ENCODE data around the gene SNX5. TPM values are rescaled to one million over a fixed set of nuclear protein-coding genes. Genes with fewer than 3 reads are reported as not detected.

The SNX5 gene
- total RNA-seq, 1 donor from 2014 or later, result 238 TPM

DNA sequence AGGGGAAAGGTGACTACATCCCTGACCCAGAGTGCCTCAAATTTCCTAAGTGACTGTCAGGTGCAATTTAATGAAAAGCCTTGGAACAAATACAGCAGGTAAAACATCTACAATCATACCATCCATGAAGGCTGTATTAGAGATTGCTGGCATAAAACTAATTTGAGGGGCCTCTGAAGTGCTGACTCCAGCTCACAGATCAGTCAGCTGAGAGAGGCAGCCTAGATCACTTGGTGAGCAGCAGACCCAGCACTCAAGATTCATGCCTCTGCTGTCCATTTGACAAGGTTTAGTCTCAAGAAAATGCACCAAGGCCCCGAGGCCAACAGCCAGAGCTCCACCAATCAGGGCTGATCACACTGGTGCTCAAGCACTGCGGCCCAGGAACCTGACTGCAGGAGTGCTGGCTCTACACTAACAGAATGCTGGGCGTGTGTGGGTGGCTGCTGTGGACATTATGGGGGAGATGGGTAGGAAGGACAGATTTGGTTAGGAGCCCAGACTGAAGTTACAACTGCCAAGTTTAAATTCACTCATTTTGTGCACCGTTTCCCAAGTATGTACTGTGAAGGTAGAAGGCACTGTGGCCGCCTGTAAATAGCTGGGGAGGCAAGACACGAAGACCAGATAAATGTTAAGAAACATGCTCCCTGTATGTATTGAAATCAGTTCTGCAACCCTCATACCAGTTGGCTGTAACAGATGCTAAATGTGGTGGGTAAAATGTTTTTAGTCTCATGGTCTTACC is 28.2 kb downstream of the SNX5 start:
- H3K4me1 Mint-ChIP-seq (ENCODE audit: low read depth), result peaks cover 35% of the 10 kb centered on the region
- H3K36me3 Mint-ChIP-seq (ENCODE audit: low read depth), result peaks cover 37% of the 10 kb centered on the region
- H3K27ac Mint-ChIP-seq, result peak overlapping the region; percentile 3
- intact Hi-C loops (cut with micrococcal nuclease), result no loop called here
- no peaks in the 10 kb centered on the region for H3K9me3 Mint-ChIP-seq
- no peaks in the 10 kb centered on the region for H3K27me3 Mint-ChIP-seq (ENCODE audit: insufficient read depth)
- no peak for DNase-seq (ENCODE audit: low spot score)
- no peak overlapping the region for H3K4me3 Mint-ChIP-seq

DNA sequence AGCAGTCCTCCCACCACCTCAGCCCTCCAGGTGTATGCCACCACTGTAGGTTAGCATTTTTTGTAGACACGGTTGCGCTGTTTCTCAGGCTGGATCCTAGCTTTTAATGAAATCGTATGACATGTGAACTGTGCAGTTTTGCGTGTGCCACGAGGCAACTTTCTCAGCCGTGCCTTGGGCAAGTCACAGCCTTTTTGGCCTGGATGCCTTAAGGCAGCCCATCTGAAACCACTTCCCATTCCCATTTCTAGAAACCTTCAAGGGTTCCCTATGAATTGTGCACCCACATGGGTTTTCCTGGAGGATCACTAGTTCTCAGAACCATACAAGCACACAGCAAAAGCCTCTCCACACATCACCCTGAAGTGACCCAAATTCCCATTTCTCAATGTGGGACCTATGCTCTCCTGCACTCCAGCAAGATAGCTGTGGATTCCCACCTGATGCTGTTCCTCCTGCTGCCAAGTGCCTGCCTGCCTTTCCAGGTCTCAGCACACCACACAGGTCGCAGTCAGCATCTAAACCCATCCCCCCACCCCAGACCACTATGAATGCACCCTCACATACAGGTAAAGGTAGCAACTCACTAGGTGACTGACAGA is 28.9 kb downstream of the SNX5 start:
- Mint-ChIP-seq H3K27me3 (ENCODE audit: insufficient read depth) (no peaks in the 10 kb centered on the region), H3K27ac (peak overlapping the region; percentile 45), H3K36me3 (ENCODE audit: low read depth) (peaks cover 32% of the 10 kb centered on the region), H3K4me3 (no peak overlapping the region), H3K9me3 (no peaks in the 10 kb centered on the region), H3K4me1 (ENCODE audit: low read depth) (peaks cover 35% of the 10 kb centered on the region)
- intact Hi-C loops (cut with micrococcal nuclease), result loop anchor here (1.0 kb wide), 3 partner anchors 57 to 434 kb away; partner anchors contain the start of gene RRBP1
- no peak for DNase-seq (ENCODE audit: low spot score)

DNA sequence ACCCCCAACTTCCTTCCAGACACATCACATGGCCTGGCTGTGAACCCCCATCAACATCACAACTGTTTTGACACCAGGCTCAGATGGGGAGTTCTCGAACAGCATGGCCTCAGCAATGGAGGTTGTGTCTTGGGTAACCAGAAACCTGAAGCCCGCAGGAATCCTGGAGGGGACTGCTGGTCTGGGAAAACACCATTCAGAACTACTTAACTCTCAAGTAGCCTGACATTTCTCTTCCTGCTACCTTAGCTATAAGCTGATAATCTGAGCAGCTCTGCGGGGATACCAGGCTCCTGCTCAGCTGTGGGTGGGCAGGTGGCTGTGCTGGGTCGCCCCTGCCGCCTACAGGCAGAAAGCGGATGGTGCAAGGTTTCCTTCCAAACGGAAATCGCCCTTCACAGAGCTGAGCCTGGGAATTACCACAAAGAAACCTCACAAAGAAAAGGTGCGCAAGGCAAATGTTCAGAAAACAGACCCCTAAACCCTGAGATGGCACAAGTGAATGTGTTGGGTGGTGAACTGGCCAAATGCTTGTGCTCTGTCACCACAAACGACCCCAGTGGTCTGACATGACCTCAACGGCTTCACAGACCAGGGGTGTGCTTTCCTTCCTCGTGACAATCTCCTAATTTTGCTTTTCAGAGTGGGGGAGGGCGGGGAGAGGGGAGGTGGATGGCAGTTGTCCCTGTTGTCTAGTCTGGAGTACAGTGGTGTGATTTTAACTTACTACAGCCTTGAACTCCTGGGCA is 29.5 kb downstream of the SNX5 start:
- H3K9me3 Mint-ChIP-seq, result no peaks in the 10 kb centered on the region
- no peaks in the 10 kb centered on the region for H3K27me3 Mint-ChIP-seq (ENCODE audit: insufficient read depth)
- peak overlapping the region; percentile 81 for H3K27ac Mint-ChIP-seq
- no peak overlapping the region for H3K4me3 Mint-ChIP-seq
- intact Hi-C loops (cut with micrococcal nuclease), result loop anchor here (1.0 kb wide), 3 partner anchors 57 to 434 kb away; partner anchors contain the start of gene RRBP1
- peaks cover 34% of the 10 kb centered on the region for H3K4me1 Mint-ChIP-seq (ENCODE audit: low read depth)
- DNase-seq (ENCODE audit: low spot score), result peak; percentile 26
- peaks cover 31% of the 10 kb centered on the region for H3K36me3 Mint-ChIP-seq (ENCODE audit: low read depth)

DNA sequence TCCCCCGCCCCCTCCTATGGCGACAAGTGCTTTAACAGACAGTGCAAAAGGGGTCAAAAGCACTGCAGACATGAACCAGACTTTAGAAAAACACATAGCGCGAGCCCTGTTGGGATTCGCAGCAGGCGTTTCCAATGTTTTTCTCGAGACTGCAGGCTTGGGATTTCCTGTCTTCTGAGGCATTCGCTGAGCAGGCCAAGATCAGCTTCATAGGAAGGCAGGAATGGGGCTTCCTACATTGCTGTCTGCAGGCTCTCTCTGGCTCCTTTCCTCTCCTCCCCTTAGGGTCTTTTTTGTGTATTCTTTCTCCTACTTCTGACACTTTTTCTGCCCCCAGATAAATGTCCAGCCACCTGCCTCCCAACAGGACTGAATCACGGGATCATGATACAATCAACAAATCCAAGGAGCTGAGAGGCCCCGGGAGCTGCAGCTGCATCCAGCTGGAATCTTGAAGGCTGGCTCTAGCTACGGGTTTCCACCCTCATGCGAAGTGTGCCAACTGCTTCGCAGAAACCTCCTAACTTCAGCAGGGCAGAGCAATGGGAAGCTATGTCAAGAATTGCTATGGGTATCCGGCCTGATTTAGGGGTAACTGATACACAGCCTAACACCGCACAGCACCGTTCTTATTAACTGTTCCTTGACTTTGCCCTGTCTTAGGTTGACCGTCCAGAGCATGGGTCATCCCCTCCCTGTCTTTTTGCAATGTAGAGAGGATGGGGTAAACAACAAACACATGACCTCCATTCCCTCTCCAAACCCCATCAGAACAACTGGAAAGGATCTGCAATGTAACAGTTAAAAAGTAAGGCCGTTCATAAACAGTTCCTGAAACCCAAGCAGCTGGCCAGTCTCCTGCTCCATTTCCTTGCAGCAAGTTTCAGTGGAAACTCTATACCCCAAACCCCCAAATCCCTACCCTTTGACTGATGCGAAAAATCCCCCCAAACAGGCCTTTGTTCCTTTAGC is 31.5 kb downstream of the SNX5 start:
- intact Hi-C loops (cut with micrococcal nuclease), result no loop called here
- peaks cover 23% of the 10 kb centered on the region for H3K4me1 Mint-ChIP-seq (ENCODE audit: low read depth)
- peaks cover 15% of the 10 kb centered on the region for H3K36me3 Mint-ChIP-seq (ENCODE audit: low read depth)
- DNase-seq (ENCODE audit: low spot score), result no peak
- no peak overlapping the region for H3K27ac Mint-ChIP-seq
- H3K9me3 Mint-ChIP-seq, result peaks cover 3% of the 10 kb centered on the region
- no peak overlapping the region for H3K4me3 Mint-ChIP-seq
- H3K27me3 Mint-ChIP-seq (ENCODE audit: insufficient read depth), result no peaks in the 10 kb centered on the region

DNA sequence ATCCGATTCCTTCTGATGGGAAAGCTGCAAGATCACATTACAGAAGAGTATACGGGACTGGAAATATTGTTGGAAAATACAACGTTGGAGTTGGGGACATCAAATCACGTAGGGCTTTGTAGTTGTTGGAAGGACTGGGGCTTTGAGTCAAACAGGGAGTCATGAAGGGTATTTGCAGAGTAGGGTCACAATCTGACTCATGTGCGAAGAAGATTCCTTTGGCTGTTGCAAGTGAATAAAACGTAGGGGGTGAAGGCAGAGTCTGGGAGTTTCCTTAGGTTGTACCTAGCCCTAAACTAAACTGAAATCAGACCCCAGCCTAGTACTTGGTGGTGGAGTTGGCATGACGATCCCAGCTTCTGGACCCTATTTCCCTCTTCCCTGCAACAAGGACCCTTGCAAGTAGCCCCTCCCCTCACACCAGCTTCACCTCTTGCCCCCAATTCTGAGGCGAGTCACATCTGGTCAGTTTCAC is 32.3 kb downstream of the SNX5 start:
- Mint-ChIP-seq H3K27me3 (ENCODE audit: insufficient read depth) (no peaks in the 10 kb centered on the region), H3K27ac (no peak overlapping the region), H3K4me3 (no peak overlapping the region), H3K9me3 (peaks cover 4% of the 10 kb centered on the region), H3K4me1 (ENCODE audit: low read depth) (peaks cover 23% of the 10 kb centered on the region), H3K36me3 (ENCODE audit: low read depth) (peaks cover 11% of the 10 kb centered on the region)
- intact Hi-C loops (cut with micrococcal nuclease), result no loop called here
- DNase-seq (ENCODE audit: low spot score), result no peak

DNA sequence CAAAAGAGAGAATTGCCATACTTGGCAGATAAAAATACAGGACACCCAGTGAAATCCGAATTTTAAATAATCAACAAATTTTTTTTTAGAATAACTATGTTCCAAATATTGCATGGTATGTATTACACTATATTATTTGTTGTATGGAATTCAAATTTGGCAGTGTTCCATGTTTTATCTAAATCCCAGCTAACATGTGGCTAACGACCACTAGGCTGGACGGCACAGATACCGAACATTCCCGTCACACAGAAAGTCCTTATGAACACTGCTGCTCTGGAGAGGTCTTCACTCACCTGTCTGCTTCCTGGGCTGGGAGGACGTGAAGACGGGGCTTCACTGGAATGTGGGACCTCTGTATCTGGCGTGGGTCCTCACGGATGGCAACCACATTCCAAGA is 32.8 kb downstream of the SNX5 start:
- Mint-ChIP-seq H3K36me3 (ENCODE audit: low read depth) (peaks cover 5% of the 10 kb centered on the region), H3K27me3 (ENCODE audit: insufficient read depth) (no peaks in the 10 kb centered on the region)
- intact Hi-C loops (cut with micrococcal nuclease), result no loop called here

DNA sequence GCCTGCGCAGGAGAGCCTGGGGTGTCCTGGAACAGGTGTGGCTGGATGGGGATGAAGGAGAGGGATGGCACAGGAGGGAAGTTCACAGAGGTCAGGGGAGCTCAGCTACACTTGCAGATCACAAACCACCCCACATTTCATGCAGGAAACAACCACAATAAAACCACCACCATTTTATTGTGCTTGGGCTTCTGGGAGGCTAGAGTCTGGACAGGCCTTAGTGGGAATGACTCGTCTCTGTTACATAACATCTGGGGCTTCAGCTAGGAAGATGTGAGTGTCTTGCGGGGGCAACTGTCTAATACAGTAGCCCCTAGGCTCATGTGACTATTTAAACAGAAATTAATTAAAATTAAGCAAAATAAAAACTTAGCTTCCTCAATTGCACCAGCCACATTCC is 33.4 kb downstream of the SNX5 start:
- no peaks in the 10 kb centered on the region for H3K27me3 Mint-ChIP-seq (ENCODE audit: insufficient read depth)
- intact Hi-C loops (cut with micrococcal nuclease), result no loop called here
- H3K27ac Mint-ChIP-seq, result no peak overlapping the region
- H3K9me3 Mint-ChIP-seq, result peaks cover 4% of the 10 kb centered on the region
- no peak overlapping the region for H3K4me3 Mint-ChIP-seq
- H3K4me1 Mint-ChIP-seq (ENCODE audit: low read depth), result peaks cover 12% of the 10 kb centered on the region
- H3K36me3 Mint-ChIP-seq (ENCODE audit: low read depth), result no peaks in the 10 kb centered on the region
- no peak for DNase-seq (ENCODE audit: low spot score)

More for the DNA sequence above, 32.8 kb downstream of the SNX5 start:
- no peak overlapping the region for H3K27ac Mint-ChIP-seq
- H3K4me1 Mint-ChIP-seq (ENCODE audit: low read depth), result peaks cover 18% of the 10 kb centered on the region
- peaks cover 4% of the 10 kb centered on the region for H3K9me3 Mint-ChIP-seq
- no peak overlapping the region for H3K4me3 Mint-ChIP-seq
- no peak for DNase-seq (ENCODE audit: low spot score)

DNA sequence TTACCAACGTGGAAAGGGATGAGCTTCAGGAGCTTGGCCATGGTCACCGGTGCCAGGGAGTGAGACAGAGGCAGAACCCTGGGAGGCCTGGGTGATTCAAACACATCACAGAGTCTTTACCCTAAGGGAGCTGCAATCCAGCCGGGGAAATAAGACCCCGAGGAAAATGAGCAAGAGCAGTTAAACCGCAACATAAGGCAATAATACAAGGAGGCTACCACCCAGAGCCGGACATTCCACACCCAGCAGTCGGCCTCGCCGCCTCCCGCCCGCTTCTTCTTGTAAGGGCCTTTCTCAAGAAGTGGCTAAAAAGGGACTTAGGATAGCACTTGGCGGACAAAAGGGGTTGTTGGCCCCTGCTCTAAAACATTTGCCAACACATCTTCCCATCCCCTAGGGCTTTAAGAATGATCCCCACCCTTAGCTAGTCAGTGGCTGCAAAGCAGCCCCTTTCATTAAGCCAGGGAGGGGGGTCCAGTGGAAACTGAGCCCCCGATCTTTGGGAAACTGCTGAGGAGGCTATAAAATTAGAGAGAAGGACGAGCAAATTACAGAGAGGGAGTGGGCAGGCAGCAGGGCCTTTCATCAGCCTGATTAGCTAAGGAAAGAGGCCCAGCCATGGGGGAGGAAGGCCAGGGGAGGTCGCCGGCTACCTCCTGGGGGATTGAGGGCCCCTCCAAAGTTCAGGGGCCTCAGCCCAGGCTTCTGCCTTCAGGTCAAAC is 34.3 kb downstream of the SNX5 start:
- Mint-ChIP-seq H3K4me1 (ENCODE audit: low read depth) (peaks cover 5% of the 10 kb centered on the region), H3K9me3 (peaks cover 4% of the 10 kb centered on the region), H3K4me3 (no peak overlapping the region), H3K27me3 (ENCODE audit: insufficient read depth) (no peaks in the 10 kb centered on the region), H3K27ac (no peak overlapping the region), H3K36me3 (ENCODE audit: low read depth) (no peaks in the 10 kb centered on the region)
- intact Hi-C loops (cut with micrococcal nuclease), result no loop called here
- DNase-seq (ENCODE audit: low spot score), result no peak

DNA sequence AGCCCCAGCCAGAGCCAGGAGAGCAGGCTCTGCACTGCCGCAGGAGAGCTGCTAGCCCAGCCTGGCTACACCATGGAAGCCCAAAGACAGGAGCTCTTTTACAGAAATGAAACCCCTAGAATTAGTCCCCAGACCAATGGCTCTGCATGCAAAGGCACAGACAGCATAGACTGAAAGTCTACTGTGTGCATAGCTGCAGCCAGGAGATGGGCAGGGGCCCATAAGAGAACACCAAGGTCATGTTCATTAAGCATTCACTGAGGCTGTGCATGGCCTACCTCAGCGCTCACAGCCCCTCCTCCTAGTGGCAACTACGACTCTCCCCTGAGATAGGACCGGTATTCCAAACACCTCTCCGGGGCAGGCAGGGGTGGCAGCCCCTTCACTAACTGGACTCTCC is 34.9 kb downstream of the SNX5 start:
- no peaks in the 10 kb centered on the region for H3K36me3 Mint-ChIP-seq (ENCODE audit: low read depth)
- H3K27me3 Mint-ChIP-seq (ENCODE audit: insufficient read depth), result no peaks in the 10 kb centered on the region
- DNase-seq (ENCODE audit: low spot score), result no peak
- no peak overlapping the region for H3K27ac Mint-ChIP-seq
- no peaks in the 10 kb centered on the region for H3K4me1 Mint-ChIP-seq (ENCODE audit: low read depth)
- H3K9me3 Mint-ChIP-seq, result peaks cover 4% of the 10 kb centered on the region
- intact Hi-C loops (cut with micrococcal nuclease), result no loop called here
- no peak overlapping the region for H3K4me3 Mint-ChIP-seq

DNA sequence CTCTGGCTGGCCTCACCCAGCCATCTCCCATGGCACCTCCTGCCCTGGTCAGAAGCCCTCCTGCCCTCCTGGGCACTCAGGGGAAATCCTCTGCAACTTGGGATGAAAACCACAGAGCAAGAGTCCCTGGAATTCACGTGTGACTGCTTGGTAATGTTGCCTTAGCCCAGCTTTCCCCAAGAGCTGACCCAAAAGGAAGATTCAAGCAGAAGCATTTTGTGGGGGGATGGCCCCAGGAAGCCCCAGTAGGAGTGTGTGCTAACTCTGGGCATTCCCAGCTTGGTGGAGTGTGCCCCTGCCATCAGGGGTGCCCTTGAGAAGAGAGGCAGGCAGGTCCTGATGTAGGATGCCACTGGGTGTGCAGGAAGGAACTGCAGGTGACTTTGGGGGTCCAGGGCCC is 35.5 kb downstream of the SNX5 start:
- Mint-ChIP-seq H3K27ac (no peak overlapping the region), H3K9me3 (peaks cover 4% of the 10 kb centered on the region), H3K4me3 (no peak overlapping the region), H3K36me3 (ENCODE audit: low read depth) (no peaks in the 10 kb centered on the region), H3K4me1 (ENCODE audit: low read depth) (no peaks in the 10 kb centered on the region), H3K27me3 (ENCODE audit: insufficient read depth) (no peaks in the 10 kb centered on the region)
- DNase-seq (ENCODE audit: low spot score), result no peak
- intact Hi-C loops (cut with micrococcal nuclease), result no loop called here

DNA sequence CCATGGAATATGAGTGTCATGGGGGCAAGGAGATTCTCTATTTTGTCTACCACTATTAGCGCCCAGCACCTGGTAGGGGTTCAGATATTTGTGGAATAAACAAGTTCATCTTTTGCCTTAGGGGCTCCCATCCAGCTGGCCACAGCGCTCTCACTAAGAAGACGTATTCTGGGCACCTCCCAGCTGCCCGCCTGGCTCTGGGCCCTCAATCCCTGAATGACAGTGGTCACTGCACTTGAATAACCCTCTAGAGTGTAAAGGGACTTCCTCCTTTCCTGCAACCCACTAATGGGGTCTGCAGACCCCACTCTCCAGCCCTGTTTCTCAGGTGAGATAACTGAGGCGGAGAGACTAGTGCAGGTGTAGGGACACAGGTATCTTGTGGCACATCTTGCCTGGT is 36.2 kb downstream of the SNX5 start:
- Mint-ChIP-seq H3K27me3 (ENCODE audit: insufficient read depth) (peaks cover 3% of the 10 kb centered on the region), H3K4me3 (no peak overlapping the region), H3K36me3 (ENCODE audit: low read depth) (no peaks in the 10 kb centered on the region), H3K9me3 (peaks cover 4% of the 10 kb centered on the region), H3K4me1 (ENCODE audit: low read depth) (no peaks in the 10 kb centered on the region), H3K27ac (no peak overlapping the region)
- no peak for DNase-seq (ENCODE audit: low spot score)
- intact Hi-C loops (cut with micrococcal nuclease), result no loop called here

DNA sequence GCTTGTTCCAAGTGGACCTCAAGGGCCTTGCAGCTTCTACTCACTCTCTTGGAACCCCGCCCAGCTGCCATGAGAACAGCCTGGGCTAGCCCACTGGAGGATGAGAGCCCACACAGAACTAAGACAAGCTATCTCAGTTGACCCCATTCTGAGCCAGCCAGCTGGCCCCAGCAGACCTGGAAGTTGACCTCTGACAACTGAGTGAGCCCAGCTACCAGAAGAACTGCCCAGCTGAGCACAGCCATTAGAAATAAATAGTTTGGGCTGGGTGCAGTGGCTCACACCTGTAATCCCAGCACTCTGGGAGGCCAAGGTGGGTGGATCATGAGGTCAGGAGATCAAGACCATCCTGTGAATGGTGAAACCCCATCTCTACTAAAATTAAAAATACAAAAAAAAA is 37.1 kb downstream of the SNX5 start:
- no peak for DNase-seq (ENCODE audit: low spot score)
- Mint-ChIP-seq H3K9me3 (peaks cover 4% of the 10 kb centered on the region), H3K4me3 (no peak overlapping the region), H3K27me3 (ENCODE audit: insufficient read depth) (peaks cover 5% of the 10 kb centered on the region), H3K4me1 (ENCODE audit: low read depth) (no peaks in the 10 kb centered on the region), H3K27ac (no peak overlapping the region), H3K36me3 (ENCODE audit: low read depth) (no peaks in the 10 kb centered on the region)
- intact Hi-C loops (cut with micrococcal nuclease), result no loop called here
